Common myeloid progenitor, CD34-positive (primary cell): ENCODE results near the gene PGM5.
A peak's percentile ranks its signal among the peaks of the same experiment; 100 is the strongest.
"Not testable (repeated sequence)": the region's sequence is repeated elsewhere in the genome, so short reads cannot be mapped to it uniquely, and the experiment has no call there.

Source experiments
- CTCF ChIA-PET: fragments of 350-600 bp; sonication (Branson Sonifier 250); formaldehyde crosslinking; loops from one replicate; lab custom pipeline; 2021; ENCODE audit warnings: antibody characterized with exemption; lab: Charles Lee
- POLR2A ChIA-PET: fragments of 350-600 bp; sonication (Branson Sonifier 250); formaldehyde crosslinking; loops from one replicate; lab custom pipeline; 2021; ENCODE audit warnings: antibody characterized with exemption; lab: Charles Lee
- DNase-seq, 3 donors: peaks; one replicate each; pipeline versions ENCODE4 v3.0.0 to v3.0.0-alpha.2; 2013
- H3K27ac ChIP-seq, 2 experiments: 1 replicate in 1 of 2; 2 replicates in 1 of 2; pipeline ENCODE4 v1.7.0; 2013; ENCODE audit warnings: inconsistent platforms in 2 of 2, low read length in 2 of 2, mild to moderate bottlenecking in 2 of 2, low read depth in 1 of 2, moderate library complexity in 1 of 2; ENCODE audit not compliant: severe bottlenecking in 2 of 2, insufficient read depth in 1 of 2, poor library complexity in 1 of 2
- H3K27me3 ChIP-seq, 5 experiments: replicated peaks in 2 of 5; 1 replicate in 3 of 5; 2 replicates in 2 of 5; pipeline versions ENCODE4 v1.6.1 to v1.7.0; 2013; ENCODE audit warnings: low read length in 4 of 5, mild to moderate bottlenecking in 2 of 5, moderate library complexity in 2 of 5, inconsistent platforms in 1 of 5; ENCODE audit not compliant: insufficient read depth in 5 of 5, control insufficient read depth in 4 of 5
- H3K36me3 ChIP-seq, 4 experiments: 1 replicate in 2 of 4; 2 replicates in 2 of 4; pipeline versions ENCODE4 v1.6.1 to v1.7.0; 2013; ENCODE audit warnings: low read length in 3 of 4, control low read depth in 1 of 4, mild to moderate bottlenecking in 1 of 4; ENCODE audit not compliant: control insufficient read depth in 4 of 4, insufficient read depth in 4 of 4
- H3K4me1 ChIP-seq, 4 experiments: 1 replicate in 3 of 4; 2 replicates in 1 of 4; pipeline versions ENCODE4 v1.6.1 to v1.7.1; 2013; ENCODE audit warnings: low read length in 3 of 4, mild to moderate bottlenecking in 3 of 4, control low read depth in 1 of 4, inconsistent platforms in 1 of 4, moderate library complexity in 1 of 4; ENCODE audit not compliant: control insufficient read depth in 4 of 4, insufficient read depth in 4 of 4; ENCODE audit errors: control extremely low read depth in 1 of 4
- H3K4me3 ChIP-seq, 7 experiments: 1 replicate in 4 of 7; 2 replicates in 3 of 7; pipeline versions ENCODE4 v1.5.1 to v1.7.0; 2013; ENCODE audit warnings: mild to moderate bottlenecking in 7 of 7, low read length in 6 of 7, moderate library complexity in 6 of 7, inconsistent platforms in 2 of 7, low read depth in 2 of 7, control low read depth in 1 of 7; ENCODE audit not compliant: insufficient read depth in 4 of 7, control insufficient read depth in 1 of 7; ENCODE audit errors: extremely low read depth in 1 of 7
- H3K9me3 ChIP-seq, 5 experiments: 1 replicate in 4 of 5; 2 replicates in 1 of 5; pipeline versions ENCODE4 v1.6.1 to v1.7.1; 2013; ENCODE audit warnings: low read length in 4 of 5, mild to moderate bottlenecking in 2 of 5, inconsistent platforms in 1 of 5, low read depth in 1 of 5, moderate library complexity in 1 of 5; ENCODE audit not compliant: control insufficient read depth in 4 of 5, insufficient read depth in 2 of 5; ENCODE audit errors: control extremely low read depth in 1 of 5
- WGBS: methylation state at CpG from one replicate; pipeline ENCODE4 v1.1.5; 2013; ENCODE audit not compliant: insufficient coverage; 5-methylcytosine and 5-hydroxymethylcytosine counted together

Gene PGM5

GRCh38 chr9:68398324-68398723 lies 41.9 kb downstream of the PGM5 start:
- H3K9me3 ChIP-seq, DNase-seq, H3K36me3 ChIP-seq, POLR2A ChIA-PET, CTCF ChIA-PET, H3K4me1 ChIP-seq, H3K4me3 ChIP-seq, H3K27ac ChIP-seq, H3K27me3 ChIP-seq: not testable (repeated sequence)
- 100% methylated on average over 1 of the region's 1 CpG for WGBS

- WGBS, result 100% methylated on average over 1 of the region's 3 CpGs
- POLR2A ChIA-PET, H3K4me1 ChIP-seq, H3K27ac ChIP-seq, H3K9me3 ChIP-seq, DNase-seq, CTCF ChIA-PET, H3K4me3 ChIP-seq, H3K36me3 ChIP-seq, H3K27me3 ChIP-seq: not testable (repeated sequence)
Measured at GRCh38 chr9:68404421-68405185, 48.2 kb downstream of the PGM5 start.

GRCh38 chr9:68411865-68412264 lies 55.5 kb downstream of the PGM5 start:
- H3K36me3 ChIP-seq, CTCF ChIA-PET, H3K27ac ChIP-seq, DNase-seq, H3K4me1 ChIP-seq, H3K27me3 ChIP-seq, POLR2A ChIA-PET, H3K9me3 ChIP-seq, H3K4me3 ChIP-seq: not testable (repeated sequence)

- H3K4me3 ChIP-seq, H3K27ac ChIP-seq, POLR2A ChIA-PET, CTCF ChIA-PET, H3K27me3 ChIP-seq, H3K9me3 ChIP-seq, H3K36me3 ChIP-seq: not testable (repeated sequence)
- peak in 1 of 3 donors; percentile 20 for DNase-seq
- H3K4me1 ChIP-seq, result peaks cover 0 to 14% (median 3%) of the 10 kb centered on the region in 4 experiments
- no CpG with 5 or more reads among the region's 2 CpGs for WGBS
Measured at GRCh38 chr9:68412754-68413153, 56.3 kb downstream of the PGM5 start.

GRCh38 chr9:68415065-68415464 lies 58.7 kb downstream of the PGM5 start:
- WGBS, result 100% methylated on average over 1 of the region's 1 CpG
- H3K27ac ChIP-seq, DNase-seq, H3K4me3 ChIP-seq, H3K36me3 ChIP-seq, H3K27me3 ChIP-seq, CTCF ChIA-PET, POLR2A ChIA-PET, H3K9me3 ChIP-seq: not testable (repeated sequence)
- H3K4me1 ChIP-seq, result peaks cover 0 to 15% (median 3%) of the 10 kb centered on the region in 4 experiments

- H3K9me3 ChIP-seq, result no peaks in the 10 kb centered on the region
- peak; percentile 73 to 91 (median 75) for DNase-seq
- ChIA-PET CTCF (interaction anchor here (0.7 to 1.7 kb wide), 8 partner anchors 11 to 152 kb away, joined by 3 to 6 read pairs (median 3); no protein-coding TSS in a partner anchor), POLR2A (no interaction called here)
- peaks cover 0 to 15% (median 3%) of the 10 kb centered on the region in 4 experiments for H3K4me1 ChIP-seq
- WGBS, result 12% methylated on average over 3 of the region's 8 CpGs
- H3K27ac ChIP-seq, result no peak overlapping the region
- H3K4me3 ChIP-seq, result no peak overlapping the region
- no peaks in the 10 kb centered on the region for H3K36me3 ChIP-seq
- H3K27me3 ChIP-seq, result no peaks in the 10 kb centered on the region
Measured at GRCh38 chr9:68416936-68417564, 60.6 kb downstream of the PGM5 start.

- no peaks in the 10 kb centered on the region for H3K27me3 ChIP-seq
- DNase-seq, result no peak
- H3K9me3 ChIP-seq, result no peaks in the 10 kb centered on the region
- H3K27ac ChIP-seq, result no peak overlapping the region
- no peak overlapping the region for H3K4me3 ChIP-seq
- POLR2A ChIA-PET, result no interaction called here
- peaks cover 0 to 15% (median 3%) of the 10 kb centered on the region in 4 experiments for H3K4me1 ChIP-seq
- 100% methylated on average over 3 of the region's 3 CpGs for WGBS
- no peaks in the 10 kb centered on the region for H3K36me3 ChIP-seq
- CTCF ChIA-PET, result interaction anchor here (0.7 to 2.0 kb wide), 8 partner anchors 10 to 89 kb away, joined by 3 to 6 read pairs (median 4); no protein-coding TSS in a partner anchor
Measured at GRCh38 chr9:68417762-68418161, 61.4 kb downstream of the PGM5 start.
